CMK (cell line): ENCODE results near the gene DNER.
"Not testable (repeated sequence)": the region's sequence is repeated elsewhere in the genome, so short reads cannot be mapped to it uniquely, and the experiment has no call there.

Experiments used
- DNase-seq: peaks from one replicate; pipeline ENCODE4 v3.0.0-alpha.2; 2010; ENCODE audit warnings: low read depth

Gene DNER

DNA sequence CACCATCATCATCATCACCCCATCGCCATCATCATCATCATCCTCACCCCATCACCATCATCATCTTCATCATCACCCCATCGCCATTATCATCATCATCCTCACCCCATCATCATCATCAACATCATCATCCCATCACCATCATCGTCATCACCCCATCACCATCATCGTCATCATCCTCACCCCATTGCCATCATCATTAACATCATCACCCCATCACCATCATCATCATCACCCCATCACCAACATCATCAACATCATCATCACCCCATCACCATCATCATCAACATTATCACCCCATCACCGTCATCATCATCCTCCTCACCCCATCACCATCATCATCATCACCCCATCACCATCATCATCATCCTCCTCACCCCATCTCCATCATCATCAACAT, 151.0 kb downstream of the DNER start:
- DNase-seq: no peak

DNA sequence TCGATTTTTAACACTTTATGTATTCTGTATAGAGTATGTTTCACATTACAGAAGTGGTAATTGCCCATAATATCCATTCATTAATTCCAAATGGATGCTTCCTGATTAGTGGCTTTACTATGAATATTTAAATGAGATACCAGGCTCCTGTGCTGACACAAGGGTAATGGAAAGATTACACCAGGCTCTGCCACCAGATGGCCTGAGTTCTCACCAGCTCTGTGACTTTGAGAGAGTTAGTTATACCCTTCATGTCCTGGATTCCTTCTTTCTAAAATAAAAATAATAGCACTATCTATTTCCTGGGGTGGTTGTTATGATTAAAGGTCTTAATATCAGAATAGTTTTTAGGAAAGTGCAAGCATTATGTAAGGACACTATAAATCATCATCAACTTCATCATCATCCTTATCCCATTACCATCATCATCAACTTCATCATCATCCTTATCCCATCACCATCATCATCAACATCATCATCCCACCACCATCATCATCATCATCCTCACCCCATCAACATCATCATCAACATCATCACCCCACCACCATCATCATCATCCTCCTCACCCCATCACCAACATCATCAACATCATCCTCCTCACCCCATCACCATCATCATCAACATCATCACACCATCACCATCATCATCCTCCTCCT, 151.8 kb downstream of the DNER start:
- no peak for DNase-seq

DNA sequence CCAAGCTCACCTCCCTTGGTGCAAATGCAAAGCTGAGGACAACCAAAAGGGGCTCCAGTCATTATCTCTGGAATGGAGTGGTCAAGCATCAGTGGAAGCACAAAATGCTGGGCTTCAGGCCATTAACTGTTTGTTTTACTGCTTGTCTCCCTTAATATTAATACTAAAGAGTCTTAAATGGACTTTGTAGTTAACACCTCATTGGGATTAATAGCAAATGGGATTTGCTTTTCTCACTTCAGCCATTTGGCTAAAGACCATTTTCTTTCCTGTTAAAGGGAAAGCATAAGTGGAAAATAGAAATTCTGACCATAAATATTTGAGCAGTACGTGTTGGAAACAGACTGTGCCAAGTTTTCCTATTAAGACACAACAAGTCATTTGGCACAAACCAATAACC, 154.4 kb downstream of the DNER start:
- DNase-seq: no peak

DNA sequence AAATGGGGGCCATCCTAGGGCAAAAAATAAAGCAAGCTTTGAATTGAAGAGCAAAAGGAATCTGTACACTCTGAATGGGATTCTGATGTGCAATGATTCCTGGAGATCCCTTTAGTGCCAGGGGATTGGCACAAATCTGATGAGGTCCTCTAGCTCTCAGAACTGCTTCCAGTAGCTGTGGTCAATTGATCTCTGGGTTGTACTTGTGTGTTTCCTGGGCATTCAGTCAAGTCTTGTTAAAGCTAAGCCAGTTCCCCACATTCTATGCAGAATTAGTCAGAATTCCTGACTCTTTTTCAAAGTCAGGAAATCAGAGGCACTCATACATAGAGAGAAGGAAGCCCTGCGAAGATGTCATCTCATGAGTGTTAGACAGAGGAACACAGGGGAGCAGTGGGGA, 161.3 kb downstream of the DNER start:
- DNase-seq: no peak

DNA sequence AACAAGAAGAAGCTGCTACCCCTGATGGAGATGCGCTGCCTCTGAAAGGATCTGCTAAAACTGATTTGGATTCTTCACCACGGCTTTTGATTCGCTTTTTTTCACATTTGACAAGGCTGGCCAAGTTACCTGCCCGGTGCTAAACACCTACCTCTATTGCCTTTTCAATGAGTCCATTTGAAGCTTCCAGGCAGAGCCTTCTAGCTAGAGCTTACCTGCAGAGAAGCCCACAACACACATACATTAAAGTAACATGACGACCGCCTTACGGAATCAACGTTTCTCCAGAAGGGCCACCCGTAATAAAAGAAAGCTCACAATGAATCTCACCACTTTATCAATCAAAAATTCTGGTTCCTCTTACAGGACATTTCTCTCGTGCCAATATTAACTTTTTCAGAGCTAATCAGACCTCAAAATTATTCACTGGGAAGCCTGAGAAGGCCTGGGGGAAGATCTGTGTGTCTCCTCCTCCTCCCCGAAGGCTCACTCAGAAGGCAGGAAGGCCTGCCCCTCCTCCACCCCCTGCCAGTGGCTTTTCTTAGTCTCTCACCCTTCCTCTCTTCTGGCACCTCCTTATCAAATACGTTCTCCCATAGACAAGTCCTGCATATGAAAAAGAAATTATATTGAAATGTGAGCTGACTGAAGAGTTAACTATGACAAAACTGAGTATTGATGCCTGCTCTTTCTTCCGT, 171.0 kb downstream of the DNER start:
- no peak for DNase-seq

DNA sequence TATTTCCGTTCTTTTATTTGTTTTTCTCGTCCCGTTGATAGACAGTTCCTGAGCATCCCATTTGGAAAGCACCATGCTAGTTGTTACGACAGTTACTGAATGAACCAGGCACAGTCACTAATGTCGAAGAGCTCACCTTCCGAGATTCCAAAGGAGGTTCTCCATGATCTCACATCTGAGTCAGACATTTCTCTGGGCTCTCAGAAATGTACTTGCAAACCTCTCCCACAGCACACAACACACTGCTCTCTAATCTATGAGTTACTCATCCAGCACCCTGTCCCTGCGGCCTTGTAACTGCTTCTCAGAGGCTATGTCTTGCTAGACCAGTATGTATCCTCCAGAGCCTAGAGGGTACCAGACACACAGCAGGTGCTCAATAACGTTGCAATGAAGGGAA, 174.7 kb downstream of the DNER start:
- DNase-seq: no peak

DNA sequence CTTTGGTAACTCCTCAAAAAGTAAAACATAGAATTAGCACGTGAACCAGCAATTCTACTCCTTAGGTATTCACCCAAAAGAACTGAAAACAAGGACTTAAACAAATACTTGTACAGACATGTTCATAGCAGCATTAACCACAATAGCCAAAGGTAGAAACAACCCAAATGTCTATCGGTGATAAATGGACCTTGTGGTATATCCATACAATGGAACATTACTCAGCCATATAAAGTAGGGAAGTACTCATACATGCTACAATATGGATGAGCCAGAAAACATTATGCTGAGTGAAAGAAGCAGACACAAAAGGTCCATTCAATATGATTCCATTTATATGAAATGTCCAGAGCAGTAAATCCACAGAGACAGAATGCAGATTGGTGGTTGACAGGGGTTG, 182.8 kb downstream of the DNER start:
- no peak for DNase-seq

DNA sequence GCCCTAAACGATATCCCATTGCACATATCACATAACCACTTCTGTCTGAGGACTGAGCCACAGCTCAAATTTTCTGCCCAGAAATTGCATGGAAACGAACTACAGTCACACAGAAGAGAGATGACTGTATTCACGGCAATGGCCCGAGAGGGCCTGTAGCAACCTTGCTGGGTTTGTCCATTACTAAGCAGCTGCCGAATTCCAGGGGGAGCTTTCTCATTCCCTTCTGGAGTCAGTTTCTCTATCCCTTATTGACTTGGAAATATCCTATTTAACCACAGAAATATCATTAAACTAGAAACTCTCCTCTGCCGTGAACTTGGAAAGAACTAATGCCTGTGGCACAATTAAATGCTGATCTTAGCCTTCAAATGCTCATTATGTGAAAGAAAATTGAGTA, 183.9 kb downstream of the DNER start:
- no peak for DNase-seq

DNA sequence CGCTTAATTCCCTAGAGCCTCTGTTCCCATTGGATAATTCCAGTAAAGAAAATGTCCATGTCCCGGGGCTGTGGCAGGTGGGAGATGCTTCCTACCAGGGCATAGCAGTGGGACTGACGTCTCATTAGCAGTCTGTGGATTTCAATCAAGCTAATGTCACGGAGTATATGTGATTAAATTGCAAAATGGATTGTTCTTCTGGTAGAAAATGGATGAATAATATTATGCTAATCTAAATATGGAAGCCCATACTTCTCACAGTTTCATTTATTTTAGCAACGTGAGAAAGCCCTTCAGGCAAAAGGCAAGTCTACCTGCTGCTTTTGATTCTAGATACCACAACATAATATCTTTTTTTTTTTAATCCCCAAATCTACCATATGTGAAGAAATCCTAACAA, 185.5 kb downstream of the DNER start:
- no peak for DNase-seq

DNA sequence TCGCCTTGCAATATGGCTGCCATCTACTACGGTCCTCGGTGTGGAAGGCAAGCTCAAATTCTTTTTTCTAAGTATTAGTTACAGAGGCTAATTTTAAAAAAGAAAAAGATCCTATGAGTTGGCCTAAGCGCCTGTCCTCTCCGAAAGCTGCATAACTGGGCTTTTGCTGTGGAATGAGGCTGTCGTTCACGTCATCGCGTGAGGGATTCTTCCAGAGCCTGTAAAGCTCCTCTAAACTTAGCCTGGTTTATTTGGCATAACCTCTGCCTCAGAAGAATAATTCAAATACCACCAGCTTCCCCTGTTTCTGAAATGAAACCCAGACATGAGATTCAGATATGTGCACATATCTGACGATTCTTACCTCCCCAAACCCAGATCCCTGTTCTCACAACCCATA, 187.4 kb downstream of the DNER start:
- DNase-seq: no peak

DNA sequence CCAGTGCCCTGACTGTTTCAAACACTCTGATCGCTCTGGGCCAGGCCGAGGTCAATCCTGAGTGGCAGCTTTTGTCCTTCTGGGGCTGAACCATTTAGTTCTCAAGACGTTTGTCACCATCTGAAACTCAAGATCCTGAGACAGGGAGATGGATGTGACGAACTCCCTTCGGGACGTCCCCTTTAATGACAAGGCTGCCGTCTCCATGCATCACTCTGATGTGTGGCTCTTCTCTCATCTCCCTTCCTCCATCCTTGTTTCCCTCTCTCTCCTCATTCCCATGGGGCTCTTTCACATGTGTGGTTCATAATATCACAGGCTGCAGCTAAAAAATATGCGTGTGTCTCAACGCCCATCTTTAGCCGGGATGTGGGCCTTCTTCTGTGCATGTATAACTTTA, 189.6 kb downstream of the DNER start:
- DNase-seq: no peak

DNA sequence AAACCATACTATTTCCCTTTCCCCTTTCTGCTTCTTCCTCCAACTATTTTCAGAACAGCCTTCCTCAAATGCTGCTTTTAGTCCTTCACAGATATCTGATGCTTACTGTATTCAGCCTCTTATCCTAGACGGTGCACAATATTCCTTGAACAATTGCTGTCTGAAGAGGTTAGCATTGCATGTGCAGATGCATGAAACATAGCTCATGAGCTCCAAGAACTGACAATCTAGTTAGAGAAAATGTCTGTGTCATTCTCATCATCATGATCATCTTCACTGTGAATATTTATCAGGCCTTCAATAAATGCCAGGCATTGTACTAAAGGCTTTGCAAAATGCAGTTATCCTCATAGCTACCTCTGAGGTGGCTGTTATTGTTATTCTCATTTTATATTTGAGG, 190.7 kb downstream of the DNER start:
- DNase-seq: no peak

DNA sequence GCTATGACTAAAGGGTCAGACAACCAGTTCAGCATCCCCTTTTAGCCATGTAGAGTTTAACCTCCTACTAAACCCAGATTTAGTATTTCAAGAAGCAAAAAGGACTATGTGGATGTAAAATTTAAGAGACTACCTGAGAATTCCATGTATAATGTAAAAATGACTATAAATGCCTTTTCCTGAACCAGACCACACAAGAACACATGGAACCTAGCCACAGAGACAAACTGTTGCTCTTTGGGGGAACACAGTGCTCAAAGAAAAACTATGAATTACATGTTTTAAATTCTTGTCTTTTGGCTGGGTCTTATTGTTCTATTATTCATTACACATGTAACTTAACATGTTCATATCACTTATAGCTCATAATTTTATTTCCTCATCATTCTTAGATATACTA, 192.8 kb downstream of the DNER start:
- DNase-seq: no peak

DNA sequence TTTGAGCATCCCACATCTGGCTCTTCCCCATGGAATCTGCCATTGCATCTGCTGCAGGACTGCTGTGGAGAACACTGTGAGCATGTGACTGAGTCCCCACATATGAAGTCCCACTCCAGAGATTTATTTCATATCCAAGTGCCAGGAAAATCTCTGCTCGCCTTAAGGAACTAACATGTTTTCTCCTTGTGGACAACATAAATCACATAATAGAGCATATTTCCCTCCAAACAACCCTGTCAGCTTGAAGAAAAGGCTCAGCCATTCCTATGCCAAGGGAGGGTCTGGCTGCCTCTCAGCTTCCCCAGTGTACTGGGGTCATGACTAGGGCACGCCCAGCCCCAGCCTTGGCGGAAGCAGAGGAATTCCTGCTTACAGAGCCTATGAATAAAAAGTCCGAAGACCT, 193.7 kb downstream of the DNER start:
- no peak for DNase-seq

DNA sequence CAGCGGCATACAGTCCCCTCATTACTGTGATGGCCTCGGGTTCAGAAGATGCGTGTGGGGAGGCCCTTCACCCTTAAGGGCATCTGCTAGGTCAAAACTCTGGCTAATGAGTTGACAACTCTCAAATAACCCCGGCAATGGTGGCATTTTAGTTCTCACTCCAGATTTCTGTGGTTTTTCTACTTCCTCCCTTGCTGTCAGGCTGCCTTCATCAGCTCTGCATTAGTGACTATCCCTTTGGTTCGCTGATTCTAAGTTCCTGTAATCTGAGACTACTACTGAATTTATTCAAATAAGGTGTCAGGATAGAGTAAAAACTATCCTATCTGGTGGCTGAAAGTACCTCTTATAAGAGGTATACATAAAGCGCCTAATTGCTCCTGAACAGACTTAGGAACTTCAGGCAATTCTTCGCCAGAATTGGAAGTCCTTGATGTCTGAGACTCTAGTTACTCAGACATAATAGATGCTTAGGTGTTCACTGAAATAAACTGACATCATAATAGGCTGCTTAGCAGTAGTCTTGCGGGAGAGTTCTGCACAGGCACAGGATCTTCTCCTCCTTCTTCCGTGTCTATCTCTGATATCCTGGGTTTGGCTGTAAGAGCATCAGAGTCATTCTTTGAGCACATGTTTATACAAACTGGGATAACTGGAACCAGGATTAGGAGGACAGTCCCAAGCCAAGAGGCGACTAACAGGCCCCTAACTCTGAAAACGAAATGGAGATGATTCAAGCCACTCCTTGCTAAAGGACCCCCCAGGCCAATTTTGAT, 194.5 kb downstream of the DNER start:
- DNase-seq: no peak

DNA sequence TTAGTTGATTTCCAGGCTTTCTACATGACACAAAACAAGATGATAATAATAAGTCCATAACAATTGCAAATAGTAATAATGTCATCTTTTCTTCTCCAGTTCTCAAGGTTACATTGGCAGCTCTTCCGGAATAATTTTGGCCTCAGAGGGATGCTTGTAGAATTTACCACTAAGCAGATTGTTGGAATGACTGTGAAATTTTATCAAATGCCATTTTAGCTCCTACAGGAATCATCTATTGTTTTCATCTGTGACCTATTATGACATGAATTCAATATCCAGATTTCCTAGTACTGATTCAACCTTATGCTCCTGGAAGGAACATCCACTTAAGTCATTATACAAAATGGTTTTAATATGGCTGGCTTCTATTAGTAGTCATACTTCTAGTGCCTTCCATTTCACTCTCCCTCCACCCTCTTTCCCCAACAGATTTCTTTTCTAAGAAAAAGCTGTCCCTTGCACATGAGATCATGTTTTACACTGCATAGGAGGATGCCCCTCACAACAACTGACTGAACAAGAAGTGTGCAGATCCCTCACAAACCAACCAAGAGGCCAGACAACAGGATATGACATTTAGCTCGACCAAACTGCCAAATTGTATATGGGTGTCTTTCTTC, 200.0 kb downstream of the DNER start:
- DNase-seq: no peak

DNA sequence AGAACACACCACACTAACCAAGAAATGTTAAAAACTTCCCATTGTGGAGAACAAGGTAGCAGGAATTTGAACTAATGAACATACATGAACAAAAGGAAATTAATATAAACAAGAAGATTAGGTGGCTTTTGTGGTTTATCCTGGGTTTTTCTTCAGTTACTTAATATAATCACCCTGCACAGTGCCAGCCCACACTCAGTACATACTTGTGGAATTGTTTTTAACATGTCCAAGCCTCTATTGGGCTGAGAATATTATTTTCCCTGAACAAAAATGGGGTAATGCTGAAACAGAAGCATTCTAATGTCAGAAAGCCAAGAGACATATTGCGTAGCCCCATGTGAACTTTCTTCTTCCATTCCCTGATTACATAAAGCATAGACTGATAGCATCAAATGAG, 202.8 kb downstream of the DNER start:
- DNase-seq: no peak

DNA sequence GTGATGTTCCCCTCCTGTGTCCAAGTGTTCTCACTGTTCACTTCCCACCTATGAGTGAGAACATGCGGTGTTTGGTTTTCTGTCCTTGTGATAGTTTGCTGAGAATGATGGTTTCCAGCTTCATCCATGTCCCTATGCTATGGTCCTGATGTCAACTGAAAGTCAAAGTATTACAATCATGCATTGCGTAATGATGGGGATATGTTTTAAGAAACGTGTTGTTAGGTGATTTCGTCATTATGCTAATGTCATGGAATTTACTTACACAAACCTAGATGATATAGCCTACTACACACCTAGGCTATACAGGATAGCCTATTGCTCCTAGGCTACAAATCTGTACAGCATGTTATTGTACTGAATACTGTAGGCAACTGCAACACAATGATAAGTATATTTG, 207.7 kb downstream of the DNER start:
- not testable (repeated sequence) for DNase-seq

DNA sequence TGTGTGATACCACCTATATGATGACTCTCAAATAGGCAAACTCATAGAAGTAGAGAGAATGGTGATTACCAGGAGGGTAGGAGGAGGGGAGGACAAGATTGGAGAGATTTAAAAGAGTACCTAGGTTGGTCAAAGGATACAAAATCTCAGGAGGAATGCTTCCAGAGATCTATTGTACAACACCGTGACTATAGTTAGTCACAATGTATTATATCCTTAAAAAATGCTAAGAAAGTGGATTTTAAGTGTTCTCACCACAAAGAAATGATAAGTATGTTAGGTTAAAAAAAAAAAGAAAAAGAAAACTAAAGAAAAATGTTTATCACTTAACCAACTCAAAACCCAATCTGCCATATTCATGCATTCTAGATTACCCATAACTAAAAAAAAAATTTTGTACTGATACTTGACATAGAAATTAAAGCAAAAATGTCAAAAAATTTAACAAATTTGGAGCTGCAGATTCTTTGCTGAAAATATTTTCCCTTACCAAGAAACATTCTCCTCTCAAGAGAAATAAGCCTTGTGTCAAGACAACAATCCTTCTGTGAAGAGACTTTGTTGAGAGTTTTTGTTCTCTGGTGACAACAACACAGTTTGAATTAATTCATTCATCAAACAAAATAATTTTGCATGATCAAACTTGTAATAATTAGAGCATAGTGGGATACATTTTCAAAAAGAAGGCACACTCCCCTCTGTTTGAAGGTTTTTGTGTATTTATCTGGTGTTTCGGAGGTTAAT, 213.1 kb downstream of the DNER start:
- DNase-seq: no peak

DNA sequence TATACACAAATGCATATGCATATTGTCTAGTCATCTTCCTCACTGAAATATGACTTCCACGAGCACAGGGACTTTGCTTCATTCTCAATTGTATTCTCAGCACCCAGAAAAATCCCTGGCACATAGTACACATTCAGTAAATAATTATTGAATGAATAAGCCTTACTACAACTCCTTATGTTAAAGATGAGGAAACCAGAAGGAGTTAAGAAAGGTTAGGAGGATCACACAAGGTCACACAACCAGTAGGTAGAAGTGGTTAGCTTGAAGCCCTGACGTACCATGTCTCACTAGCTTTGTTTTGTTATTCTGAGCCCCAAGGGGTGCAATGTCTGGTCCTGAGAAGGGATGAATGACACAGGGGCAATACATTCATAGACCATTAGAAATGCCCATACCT, 222.3 kb downstream of the DNER start:
- DNase-seq: no peak

DNA sequence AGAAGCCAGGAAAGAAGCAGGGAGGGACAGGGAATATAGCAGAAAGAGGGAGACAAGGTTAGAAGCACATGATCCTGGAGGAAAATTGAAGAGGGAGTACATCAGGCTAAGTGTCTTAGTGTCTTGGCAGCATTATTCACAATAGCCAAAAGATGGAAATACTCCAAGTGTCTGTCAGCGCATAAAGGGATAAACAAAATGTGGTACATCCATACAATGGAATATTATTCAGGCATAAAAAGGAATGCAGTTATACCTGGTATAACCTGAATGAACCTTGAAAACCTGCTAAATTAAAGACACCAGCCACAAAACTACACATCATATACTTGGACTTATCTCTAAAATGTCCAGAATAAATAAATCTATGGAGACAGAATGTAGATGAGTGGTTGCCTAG, 224.2 kb downstream of the DNER start:
- DNase-seq: no peak

DNA sequence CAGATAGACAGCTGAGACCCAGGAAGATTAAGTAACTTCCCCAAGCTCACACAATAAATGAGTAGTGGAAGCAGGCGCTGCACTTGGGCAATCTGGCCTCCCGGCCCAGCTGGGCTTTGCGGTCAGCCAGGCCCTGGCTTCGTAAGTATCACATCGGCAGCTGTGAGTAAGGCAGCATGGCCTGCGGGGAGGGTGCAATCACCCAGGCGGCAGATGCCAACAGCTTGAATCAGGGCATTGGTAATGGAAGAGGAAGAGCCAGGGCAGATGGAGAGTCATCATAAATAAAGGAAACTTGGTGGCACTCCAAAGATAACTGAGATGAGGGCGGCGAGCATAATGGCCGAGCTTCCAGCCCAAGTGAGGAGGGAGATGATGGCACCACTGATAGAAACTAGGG, 225.3 kb downstream of the DNER start:
- DNase-seq: no peak
